Measurements from ENCODE around the gene FBXO28.

The FBXO28 gene

DNA sequence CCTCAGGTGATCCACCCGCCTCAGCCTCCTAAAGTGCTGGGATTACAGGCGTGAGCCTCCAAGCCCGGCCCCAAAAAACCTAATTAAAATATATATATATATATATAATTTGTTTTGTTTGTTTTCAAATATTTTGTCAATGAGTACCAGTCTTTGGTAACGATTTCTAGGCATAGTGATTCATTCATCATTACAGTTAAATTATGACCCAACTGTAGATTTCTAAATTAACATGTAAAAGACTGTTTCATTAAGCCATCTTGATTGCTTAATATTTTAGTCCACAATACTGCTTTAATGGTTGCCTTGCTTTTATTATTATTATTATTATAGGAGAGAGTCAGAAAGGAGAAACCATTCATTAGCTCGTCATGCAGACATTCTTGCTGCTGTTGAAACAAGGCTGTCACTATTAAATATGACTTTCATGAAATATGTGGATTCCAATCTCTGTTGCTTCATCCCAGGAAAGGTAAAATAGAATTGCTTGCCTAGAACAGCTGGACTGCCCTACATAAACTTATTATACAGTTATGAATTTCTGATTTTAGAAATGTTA, 19.9 kb downstream of the FBXO28 start:
- DNase-seq: no peak
- intact Hi-C loops (cut with DNase I): no loop called here

GRCh38 chr1:224137518-224137917, 23.6 kb downstream of the FBXO28 start:
- DNase-seq: no peak
- intact Hi-C loops (cut with DNase I): no loop called here

GRCh38 chr1:224138198-224138597, 24.3 kb downstream of the FBXO28 start:
- DNase-seq: no peak
- intact Hi-C loops (cut with DNase I): no loop called here

- intact Hi-C loops (cut with DNase I): no loop called here
Observed at GRCh38 chr1:224141693-224142092, 27.8 kb downstream of the FBXO28 start.

DNA sequence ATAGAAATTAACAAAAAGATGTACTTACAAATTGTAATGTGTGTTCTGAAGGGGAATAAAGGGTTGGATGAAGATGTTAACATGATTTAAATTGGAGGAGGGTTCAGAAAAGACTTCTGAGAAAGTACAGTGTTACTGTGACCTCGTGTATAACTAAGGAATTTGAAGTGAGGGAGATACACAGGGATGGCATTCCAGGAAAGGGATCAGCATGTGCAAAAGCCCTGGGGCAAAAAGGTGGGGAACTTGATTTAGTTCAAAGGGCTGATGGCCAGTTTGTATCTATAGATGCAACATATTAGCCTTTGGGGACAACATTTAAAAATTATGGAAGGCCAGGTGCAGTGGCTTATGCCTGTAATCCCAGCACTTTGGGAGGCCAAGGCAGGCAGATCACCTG, 35.8 kb downstream of the FBXO28 start:
- DNase-seq: no peak

More at GRCh38 chr1:224141693-224142092, 27.8 kb downstream of the FBXO28 start:
- no peak for DNase-seq

GRCh38 chr1:224151117-224151516, 37.2 kb downstream of the FBXO28 start:
- intact Hi-C loops (cut with DNase I): no loop called here
- DNase-seq: no peak

More for the DNA sequence above, 35.8 kb downstream of the FBXO28 start:
- intact Hi-C loops (cut with DNase I): no loop called here

GRCh38 chr1:224157316-224157715, 43.4 kb downstream of the FBXO28 start:
- DNase-seq: no peak
- intact Hi-C loops (cut with DNase I): no loop called here

DNA sequence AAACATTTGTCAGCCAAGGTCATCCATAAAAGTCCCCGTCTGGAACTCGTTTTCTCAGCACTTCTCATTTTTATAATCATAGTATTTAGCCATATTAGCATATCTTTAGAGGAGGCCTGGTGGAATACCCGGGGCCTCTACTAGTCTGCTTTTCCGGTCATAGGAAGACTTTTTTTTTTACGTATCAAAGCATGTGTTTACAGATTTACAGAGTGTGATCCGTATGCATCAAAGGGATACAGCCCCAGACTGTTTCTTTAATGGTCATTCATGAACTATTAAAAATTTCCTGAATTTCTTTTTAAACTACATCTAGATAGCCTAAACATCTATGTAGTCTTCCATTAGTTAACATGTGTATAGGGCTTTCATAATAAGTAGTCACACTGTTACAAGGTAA, 45.6 kb downstream of the FBXO28 start:
- intact Hi-C loops (cut with DNase I): no loop called here
- no peak for DNase-seq

DNA sequence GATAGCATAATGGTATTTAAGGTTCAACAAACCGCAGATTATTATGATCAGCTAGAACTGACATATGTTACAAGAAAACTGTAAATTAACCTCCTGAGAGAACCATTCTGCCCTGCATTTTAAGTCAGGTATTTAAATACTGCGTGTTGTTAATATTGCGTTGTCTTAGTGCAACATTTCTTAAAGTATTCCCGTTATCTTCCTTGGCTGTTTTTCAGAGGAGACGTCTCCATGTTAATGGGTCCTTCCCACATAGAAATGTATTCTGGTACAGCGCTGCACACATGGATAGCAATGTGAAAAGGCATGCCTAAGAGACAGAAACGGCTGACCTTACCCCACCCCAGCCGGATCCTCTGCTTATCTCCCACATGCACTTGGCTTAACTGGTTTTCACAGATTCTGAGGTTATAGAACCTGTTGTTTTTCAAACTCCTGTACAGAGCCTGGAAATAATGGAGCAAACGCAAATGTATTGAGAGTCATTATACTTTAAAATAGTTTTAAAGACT, 46.3 kb downstream of the FBXO28 start:
- DNase-seq: no peak
- intact Hi-C loops (cut with DNase I): no loop called here

- intact Hi-C loops (cut with DNase I): no loop called here
Observed at GRCh38 chr1:224162768-224163167, 48.9 kb downstream of the FBXO28 start.

GRCh38 chr1:224163311-224163710, 49.4 kb downstream of the FBXO28 start:
- intact Hi-C loops (cut with DNase I): no loop called here
- no peak for DNase-seq

More at GRCh38 chr1:224162768-224163167, 48.9 kb downstream of the FBXO28 start:
- peak in 1 of 42 donors; percentile 25 for DNase-seq

GRCh38 chr1:224168859-224169380, 55.0 kb downstream of the FBXO28 start:
- peak in 4 of 42 donors; percentile 12 to 54 (median 23) for DNase-seq
- intact Hi-C loops (cut with DNase I): no loop called here

- intact Hi-C loops (cut with DNase I): no loop called here
- no peak for DNase-seq
Observed at GRCh38 chr1:224169718-224170270, 55.9 kb downstream of the FBXO28 start.

- intact Hi-C loops (cut with DNase I): no loop called here
Observed at GRCh38 chr1:224170343-224170742, 56.4 kb downstream of the FBXO28 start.

GRCh38 chr1:224170748-224171478, 57.0 kb downstream of the FBXO28 start:
- peak in 2 of 42 donors; percentile 12 to 21 for DNase-seq
- intact Hi-C loops (cut with DNase I): no loop called here

More at GRCh38 chr1:224170343-224170742, 56.4 kb downstream of the FBXO28 start:
- no peak for DNase-seq

GRCh38 chr1:224172229-224172628, 58.3 kb downstream of the FBXO28 start:
- intact Hi-C loops (cut with DNase I): no loop called here

DNA sequence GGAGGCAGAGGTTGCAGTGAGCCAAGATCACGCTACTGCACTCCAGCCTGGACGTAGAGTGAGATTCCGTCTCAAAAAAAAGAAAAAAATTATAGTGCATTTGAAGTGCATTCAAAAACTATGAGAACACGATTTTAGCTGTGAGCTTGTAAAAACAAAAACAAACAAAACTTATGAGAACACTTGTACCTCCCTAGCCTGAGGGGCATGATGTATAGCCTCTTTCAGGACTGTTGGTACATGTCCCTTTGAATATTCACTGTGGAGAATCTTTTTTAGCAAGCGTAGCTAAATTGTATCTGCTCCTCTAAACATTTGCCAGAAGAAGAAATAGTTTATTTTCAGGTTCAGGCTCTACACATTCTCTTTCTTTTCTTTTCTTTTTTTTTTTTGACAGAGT, 59.6 kb downstream of the FBXO28 start:
- no peak for DNase-seq
- intact Hi-C loops (cut with DNase I): no loop called here

More at GRCh38 chr1:224172229-224172628, 58.3 kb downstream of the FBXO28 start:
- DNase-seq: no peak

DNA sequence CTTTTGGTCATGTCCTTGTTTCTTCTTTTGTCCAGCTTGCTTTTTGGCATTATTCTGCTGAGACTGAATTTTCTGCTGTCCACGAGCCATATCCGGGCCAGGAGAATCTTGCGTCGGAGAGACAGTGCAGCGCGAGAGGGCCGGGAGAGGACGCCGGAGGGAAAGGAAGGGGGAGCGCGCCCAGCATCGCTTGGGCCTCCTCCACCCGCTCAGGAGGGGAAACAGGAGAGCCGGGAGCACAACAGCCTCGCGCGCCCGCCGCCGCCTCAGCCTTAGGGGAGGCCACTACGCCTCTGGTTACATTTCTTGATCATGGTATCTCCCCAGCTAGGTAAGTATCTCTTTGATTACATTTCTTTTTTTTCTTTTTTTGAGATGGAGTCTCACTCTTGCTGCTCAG, 61.7 kb downstream of the FBXO28 start:
- intact Hi-C loops (cut with DNase I): no loop called here
- peak in 30 of 42 donors; percentile 8 to 87 (median 30) for DNase-seq

- no peak for DNase-seq
- intact Hi-C loops (cut with DNase I): no loop called here
Observed at GRCh38 chr1:224177356-224177999, 63.6 kb downstream of the FBXO28 start.

- no peak for DNase-seq
- intact Hi-C loops (cut with DNase I): no loop called here
Observed at GRCh38 chr1:224178894-224179293, 65.0 kb downstream of the FBXO28 start.

Measured in head of caudate nucleus (tissue), 42 donors.